WTC11 (cell line): ENCODE measurements around the gene CAMTA1.

Experiments used
- ELF4 ChIP-seq: sonication (generic); formaldehyde crosslinking; IDR thresholded peaks from 2 replicates; pipeline ENCODE4 v1.8.1; 2022; ENCODE audit warnings: low read depth, mild to moderate bottlenecking, moderate library complexity, missing genetic modification reagents
- FOXP1 ChIP-seq: sonication (generic); formaldehyde crosslinking; IDR thresholded peaks from 2 replicates; pipeline ENCODE4 v1.8.0; 2022; ENCODE audit warnings: missing genetic modification reagents, mild to moderate bottlenecking, moderate library complexity, borderline replicate concordance
- IRF2 ChIP-seq: sonication (generic); formaldehyde crosslinking; IDR thresholded peaks from 2 replicates; pipeline ENCODE4 v1.8.0; 2022; ENCODE audit warnings: low read depth, missing genetic modification reagents, borderline replicate concordance
- KAT7 ChIP-seq: sonication (generic); formaldehyde crosslinking; IDR thresholded peaks from 2 replicates; pipeline ENCODE4 v1.8.1; 2023; ENCODE audit warnings: missing genetic modification reagents, mild to moderate bottlenecking, borderline replicate concordance
- ZNF263 ChIP-seq: sonication (generic); formaldehyde crosslinking; IDR thresholded peaks from 2 replicates; pipeline ENCODE4 v1.8.1; 2022; ENCODE audit warnings: low read depth, mild to moderate bottlenecking, moderate library complexity, missing genetic modification reagents
- TF ChIP-seq, protein P1 (sequence below): fragments of 200-600 bp; IDR thresholded peaks from 2 replicates; pipeline ENCODE4 v1.8.0; 2022; ENCODE audit warnings: antibody characterized with exemption
- TF ChIP-seq, protein P2 (sequence below): sonication (generic); formaldehyde crosslinking; IDR thresholded peaks from 2 replicates; pipeline ENCODE4 v1.8.1; 2023; ENCODE audit warnings: mild to moderate bottlenecking, missing genetic modification reagents, moderate library complexity

DNA sequence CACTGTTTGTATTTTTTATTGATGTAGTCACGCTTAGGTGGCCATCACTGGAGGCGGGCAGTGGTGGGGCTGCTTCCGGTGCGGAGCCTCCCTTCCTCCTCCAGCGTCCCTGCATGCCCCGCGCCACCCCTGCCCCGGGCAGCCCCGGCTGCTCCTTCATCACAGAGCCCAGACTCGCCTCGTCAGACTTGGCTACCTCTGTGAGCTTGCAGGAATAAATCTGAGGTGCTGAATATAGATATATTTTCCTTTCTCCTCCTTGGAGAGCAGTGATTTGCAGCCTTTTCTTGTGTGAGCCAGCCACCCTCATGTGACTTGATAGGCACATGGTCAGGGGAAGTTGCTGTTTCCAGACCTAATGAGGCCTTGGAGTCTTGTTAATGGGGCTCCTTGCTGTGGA, 573.2 kb downstream of the CAMTA1 start:
- TF ChIP-seq, protein P1, sequence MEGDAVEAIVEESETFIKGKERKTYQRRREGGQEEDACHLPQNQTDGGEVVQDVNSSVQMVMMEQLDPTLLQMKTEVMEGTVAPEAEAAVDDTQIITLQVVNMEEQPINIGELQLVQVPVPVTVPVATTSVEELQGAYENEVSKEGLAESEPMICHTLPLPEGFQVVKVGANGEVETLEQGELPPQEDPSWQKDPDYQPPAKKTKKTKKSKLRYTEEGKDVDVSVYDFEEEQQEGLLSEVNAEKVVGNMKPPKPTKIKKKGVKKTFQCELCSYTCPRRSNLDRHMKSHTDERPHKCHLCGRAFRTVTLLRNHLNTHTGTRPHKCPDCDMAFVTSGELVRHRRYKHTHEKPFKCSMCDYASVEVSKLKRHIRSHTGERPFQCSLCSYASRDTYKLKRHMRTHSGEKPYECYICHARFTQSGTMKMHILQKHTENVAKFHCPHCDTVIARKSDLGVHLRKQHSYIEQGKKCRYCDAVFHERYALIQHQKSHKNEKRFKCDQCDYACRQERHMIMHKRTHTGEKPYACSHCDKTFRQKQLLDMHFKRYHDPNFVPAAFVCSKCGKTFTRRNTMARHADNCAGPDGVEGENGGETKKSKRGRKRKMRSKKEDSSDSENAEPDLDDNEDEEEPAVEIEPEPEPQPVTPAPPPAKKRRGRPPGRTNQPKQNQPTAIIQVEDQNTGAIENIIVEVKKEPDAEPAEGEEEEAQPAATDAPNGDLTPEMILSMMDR, result no peak
- TF ChIP-seq FOXP1 (CRISPR knock-in tag) (no peak), ELF4 (CRISPR knock-in tag) (no peak), IRF2 (CRISPR knock-in tag) (no peak), KAT7 (no peak), ZNF263 (CRISPR knock-in tag) (no peak)
- TF ChIP-seq, protein P2, sequence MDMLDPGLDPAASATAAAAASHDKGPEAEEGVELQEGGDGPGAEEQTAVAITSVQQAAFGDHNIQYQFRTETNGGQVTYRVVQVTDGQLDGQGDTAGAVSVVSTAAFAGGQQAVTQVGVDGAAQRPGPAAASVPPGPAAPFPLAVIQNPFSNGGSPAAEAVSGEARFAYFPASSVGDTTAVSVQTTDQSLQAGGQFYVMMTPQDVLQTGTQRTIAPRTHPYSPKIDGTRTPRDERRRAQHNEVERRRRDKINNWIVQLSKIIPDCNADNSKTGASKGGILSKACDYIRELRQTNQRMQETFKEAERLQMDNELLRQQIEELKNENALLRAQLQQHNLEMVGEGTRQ, result no peak
